Neutrophil (primary cell): ENCODE measurements around the gene STN1.

ENCODE experiments used
- H3K27ac ChIP-seq: fragments of 200-600 bp; sonication (generic); 2 replicates; pipeline ENCODE4 v1.5.1; 2016; ENCODE audit warnings: mild to moderate bottlenecking, moderate library complexity
- H3K27me3 ChIP-seq: fragments of 200-600 bp; sonication (generic); 2 replicates; pipeline ENCODE4 v1.6.0; 2016; ENCODE audit warnings: mild to moderate bottlenecking
- H3K36me3 ChIP-seq: fragments of 200-600 bp; sonication (generic); 2 replicates; pipeline ENCODE4 v1.5.1; 2017
- H3K4me1 ChIP-seq, 2 experiments: fragments of 200-600 bp in 1 of 2; sonication (generic) in 1 of 2; 1 replicate in 1 of 2; 2 replicates in 1 of 2; pipeline versions ENCODE4 v1.5.1 to v1.6.1; 2013 to 2016; ENCODE audit warnings: low read depth in 1 of 2, low read length in 1 of 2, mild to moderate bottlenecking in 1 of 2, moderate library complexity in 1 of 2; ENCODE audit not compliant: control insufficient read depth in 1 of 2, insufficient read depth in 1 of 2
- H3K4me3 ChIP-seq, 2 experiments: fragments of 200-600 bp in 1 of 2; sonication (generic) in 1 of 2; 1 replicate in 1 of 2; 2 replicates in 1 of 2; pipeline ENCODE4 v1.5.1; 2013 to 2016; ENCODE audit warnings: low read depth in 1 of 2, low read length in 1 of 2, mild to moderate bottlenecking in 1 of 2, moderate library complexity in 1 of 2
- H3K9me3 ChIP-seq: fragments of 200-600 bp; sonication (generic); 2 replicates; pipeline ENCODE4 v1.5.1; 2016
- TF ChIP-seq, protein P1 (sequence below): fragments of 200-600 bp; sonication (generic); IDR thresholded peaks from 2 replicates; pipeline ENCODE4 v1.5.1; 2016; ENCODE audit warnings: antibody characterized with exemption

The STN1 gene

DNA sequence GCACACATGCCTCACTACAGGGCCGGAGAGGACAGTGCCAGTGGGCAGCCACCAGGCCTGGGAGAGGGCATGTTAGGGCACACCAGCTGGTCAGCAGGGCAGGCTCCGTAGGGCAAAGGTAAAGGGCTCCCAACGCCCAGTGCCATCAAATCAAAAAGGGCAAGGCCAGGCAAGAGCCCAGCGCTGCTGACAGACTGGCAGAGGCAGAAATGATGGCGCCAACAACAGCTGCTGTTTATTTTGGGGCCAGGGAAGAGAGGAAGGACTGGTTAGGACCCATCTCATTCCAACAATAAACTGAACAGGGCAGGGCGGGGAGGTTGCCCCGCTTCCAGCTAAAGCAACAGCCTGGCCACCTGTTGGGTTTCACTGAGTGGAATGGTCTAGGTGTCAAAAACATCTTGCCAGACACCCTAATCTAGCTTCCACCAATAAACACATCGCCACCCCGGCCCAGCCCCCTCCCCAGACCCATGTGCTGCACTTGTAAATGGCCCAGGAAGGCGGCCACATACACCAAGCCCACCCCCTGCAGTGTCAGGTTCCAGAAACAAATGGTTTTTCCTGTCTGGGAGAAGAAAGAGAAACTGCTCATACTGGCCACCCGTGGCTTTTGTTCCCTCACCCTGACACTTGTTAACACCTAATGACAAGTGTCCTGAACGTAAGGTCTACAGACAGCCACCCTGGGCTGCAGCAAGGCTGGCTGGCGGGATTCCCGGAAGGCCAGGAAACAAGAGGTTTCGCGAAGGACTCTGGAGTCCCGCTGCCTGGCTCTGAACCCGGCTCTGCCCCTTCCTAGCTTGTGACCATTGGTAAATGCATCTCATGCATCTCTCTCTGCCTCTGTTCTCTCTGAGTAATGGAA lies 77.9 kb downstream of the STN1 start:
- Histone ChIP-seq H3K36me3 (no peaks in the 10 kb centered on the region), H3K9me3 (no peaks in the 10 kb centered on the region), H3K27me3 (peaks cover 8% of the 10 kb centered on the region), H3K27ac (no peak overlapping the region), H3K4me1 (no peaks in the 10 kb centered on the region), H3K4me3 (no peak overlapping the region)
- TF ChIP-seq, protein P1, sequence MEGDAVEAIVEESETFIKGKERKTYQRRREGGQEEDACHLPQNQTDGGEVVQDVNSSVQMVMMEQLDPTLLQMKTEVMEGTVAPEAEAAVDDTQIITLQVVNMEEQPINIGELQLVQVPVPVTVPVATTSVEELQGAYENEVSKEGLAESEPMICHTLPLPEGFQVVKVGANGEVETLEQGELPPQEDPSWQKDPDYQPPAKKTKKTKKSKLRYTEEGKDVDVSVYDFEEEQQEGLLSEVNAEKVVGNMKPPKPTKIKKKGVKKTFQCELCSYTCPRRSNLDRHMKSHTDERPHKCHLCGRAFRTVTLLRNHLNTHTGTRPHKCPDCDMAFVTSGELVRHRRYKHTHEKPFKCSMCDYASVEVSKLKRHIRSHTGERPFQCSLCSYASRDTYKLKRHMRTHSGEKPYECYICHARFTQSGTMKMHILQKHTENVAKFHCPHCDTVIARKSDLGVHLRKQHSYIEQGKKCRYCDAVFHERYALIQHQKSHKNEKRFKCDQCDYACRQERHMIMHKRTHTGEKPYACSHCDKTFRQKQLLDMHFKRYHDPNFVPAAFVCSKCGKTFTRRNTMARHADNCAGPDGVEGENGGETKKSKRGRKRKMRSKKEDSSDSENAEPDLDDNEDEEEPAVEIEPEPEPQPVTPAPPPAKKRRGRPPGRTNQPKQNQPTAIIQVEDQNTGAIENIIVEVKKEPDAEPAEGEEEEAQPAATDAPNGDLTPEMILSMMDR = no peak

DNA sequence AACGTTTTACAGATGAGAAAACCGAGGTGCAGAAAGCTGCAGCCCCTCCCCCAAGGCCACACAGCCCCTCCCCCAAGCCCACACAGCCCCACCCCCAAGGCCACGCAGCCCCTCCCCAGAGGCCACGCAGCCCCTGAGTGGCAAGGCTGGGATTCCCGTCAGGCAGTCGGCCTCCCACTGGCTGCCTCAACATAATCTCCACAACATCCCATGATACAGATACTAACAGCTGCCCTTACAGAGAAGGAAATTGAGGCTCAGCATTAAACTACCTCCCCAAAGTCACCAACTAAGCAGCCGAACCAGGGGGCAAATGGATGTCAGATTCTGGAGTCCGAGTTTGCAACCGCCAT lies 78.5 kb downstream of the STN1 start:
- TF ChIP-seq, protein P1 = no peak
- Histone ChIP-seq H3K4me3 (no peak overlapping the region), H3K27me3 (peaks cover 8% of the 10 kb centered on the region), H3K27ac (no peak overlapping the region), H3K9me3 (no peaks in the 10 kb centered on the region), H3K36me3 (no peaks in the 10 kb centered on the region), H3K4me1 (no peaks in the 10 kb centered on the region)

DNA sequence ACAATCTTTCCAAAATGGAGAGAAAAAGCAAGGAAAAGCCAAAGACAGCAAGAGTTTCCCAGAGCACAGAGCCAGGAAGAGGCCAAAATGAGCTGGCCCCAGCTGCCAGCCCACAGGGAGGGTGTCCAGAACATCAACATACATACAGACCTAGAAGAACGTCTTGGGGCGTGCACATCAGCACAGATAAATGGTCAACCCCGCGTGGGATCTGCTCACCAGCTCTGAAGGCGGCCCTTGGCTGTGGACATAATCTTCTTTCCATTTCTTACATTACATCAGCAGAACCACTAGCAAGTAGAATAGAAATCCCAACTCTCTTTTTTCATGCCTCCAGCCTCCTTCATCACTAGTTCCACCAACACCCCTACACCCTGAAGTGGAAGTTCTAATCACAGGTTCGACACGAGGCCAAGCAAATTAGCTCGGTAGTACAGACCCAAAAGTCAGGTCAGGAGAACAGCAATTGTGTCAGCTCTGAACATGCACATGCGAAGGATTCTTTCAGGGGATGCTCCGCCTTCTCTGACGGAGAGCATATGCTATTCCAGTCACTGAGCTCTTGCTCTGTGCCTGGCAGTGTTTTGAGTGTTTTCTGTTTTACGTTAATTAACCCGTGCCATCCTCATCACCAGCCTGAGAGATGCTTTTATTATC lies 79.0 kb downstream of the STN1 start:
- Histone ChIP-seq H3K27me3 (peaks cover 8% of the 10 kb centered on the region), H3K36me3 (no peaks in the 10 kb centered on the region), H3K27ac (no peak overlapping the region), H3K9me3 (no peaks in the 10 kb centered on the region), H3K4me1 (no peaks in the 10 kb centered on the region), H3K4me3 (no peak overlapping the region)
- TF ChIP-seq, protein P1 = no peak

DNA sequence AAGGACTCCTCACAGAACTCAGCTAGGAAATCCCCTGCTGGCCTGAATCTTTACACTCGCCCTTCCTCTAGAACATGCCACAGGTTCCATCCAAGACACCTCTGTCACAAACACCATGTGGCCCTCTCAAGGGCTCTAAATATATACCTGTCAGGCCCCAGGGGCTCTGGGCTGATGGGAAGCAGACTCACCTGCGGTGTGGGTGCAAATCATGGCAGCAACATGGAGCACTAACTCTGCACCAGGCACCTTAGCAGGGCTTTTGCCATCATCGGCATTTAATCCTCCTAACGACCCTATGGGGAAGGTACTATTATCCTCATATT lies 80.0 kb downstream of the STN1 start:
- H3K4me1 ChIP-seq = no peaks in the 10 kb centered on the region
- no peaks in the 10 kb centered on the region for H3K36me3 ChIP-seq
- no peak overlapping the region for H3K4me3 ChIP-seq
- peaks cover under 1% of the 10 kb centered on the region for H3K9me3 ChIP-seq
- peaks cover 8% of the 10 kb centered on the region for H3K27me3 ChIP-seq
- TF ChIP-seq, protein P1 = no peak
- H3K27ac ChIP-seq = no peak overlapping the region

DNA sequence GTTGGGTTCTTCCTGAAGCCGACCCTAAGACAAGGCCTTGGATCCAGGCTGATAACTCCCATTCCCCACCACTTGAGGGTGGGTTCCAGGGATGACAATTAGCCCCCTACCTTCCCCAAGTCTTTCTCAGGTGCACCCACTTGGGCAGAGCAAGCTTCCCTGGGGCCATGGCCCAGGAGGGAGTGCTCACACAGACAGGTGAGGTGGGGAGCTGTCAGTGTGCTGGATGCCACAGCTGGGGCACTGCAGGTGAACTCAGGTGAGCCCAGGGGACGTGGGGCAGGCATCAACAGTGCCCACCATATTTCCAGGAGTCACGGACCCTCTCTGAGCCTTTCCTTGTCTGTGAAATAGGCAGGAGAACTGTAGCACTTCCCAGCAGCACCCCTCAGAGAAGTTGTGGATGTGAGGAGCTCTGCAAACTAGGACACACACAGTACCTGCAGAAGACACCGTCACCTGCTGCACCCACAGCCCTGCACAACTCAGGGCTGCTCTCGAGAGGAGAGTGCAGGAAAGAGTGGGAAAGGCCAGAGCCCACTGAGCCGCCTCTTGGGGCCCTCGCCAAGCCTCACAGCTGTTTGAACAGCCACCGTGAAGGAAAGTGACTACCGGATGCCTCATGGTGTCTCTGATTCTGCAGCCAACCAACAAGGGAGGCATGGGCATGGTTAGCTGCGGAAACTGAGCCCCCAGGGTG lies 80.5 kb downstream of the STN1 start:
- Histone ChIP-seq H3K27me3 (peaks cover 8% of the 10 kb centered on the region), H3K4me1 (no peaks in the 10 kb centered on the region), H3K27ac (no peak overlapping the region), H3K4me3 (no peak overlapping the region), H3K9me3 (peaks cover 6% of the 10 kb centered on the region), H3K36me3 (no peaks in the 10 kb centered on the region)
- TF ChIP-seq, protein P1 = no peak
